Fibroblast of the aortic adventitia (primary cell): ENCODE data around the gene ANAPC5. TPM values are rescaled to one million over a fixed set of nuclear protein-coding genes. Genes with fewer than 3 reads are reported as not detected.

ENCODE experiments used
- DNase-seq: peaks from one replicate; pipeline ENCODE4 v3.0.0-alpha.2; 2010; ENCODE audit warnings: low read depth
- H3K4me3 ChIP-seq: 2 replicates; pipeline ENCODE4 v1.5.1; 2011; ENCODE audit warnings: low read depth, mild to moderate bottlenecking, control low read depth, low read length, moderate library complexity
- CTCF ChIP-seq: IDR thresholded peaks from 2 replicates; pipeline ENCODE4 v1.5.1; 2011; ENCODE audit warnings: mild to moderate bottlenecking, low read length, control low read depth, inconsistent platforms; ENCODE audit not compliant: insufficient read depth
- total RNA-seq: library from RNA; depleted of rRNA; stranded (reverse); fragments of >200 nt; gene quantifications from 2 replicates; pipeline ENCODE4 v1.2.3, GENCODE V29; 2012; ENCODE audit warnings: low replicate concordance

The ANAPC5 gene
- total RNA-seq, 1 donor, result 148 TPM

DNA sequence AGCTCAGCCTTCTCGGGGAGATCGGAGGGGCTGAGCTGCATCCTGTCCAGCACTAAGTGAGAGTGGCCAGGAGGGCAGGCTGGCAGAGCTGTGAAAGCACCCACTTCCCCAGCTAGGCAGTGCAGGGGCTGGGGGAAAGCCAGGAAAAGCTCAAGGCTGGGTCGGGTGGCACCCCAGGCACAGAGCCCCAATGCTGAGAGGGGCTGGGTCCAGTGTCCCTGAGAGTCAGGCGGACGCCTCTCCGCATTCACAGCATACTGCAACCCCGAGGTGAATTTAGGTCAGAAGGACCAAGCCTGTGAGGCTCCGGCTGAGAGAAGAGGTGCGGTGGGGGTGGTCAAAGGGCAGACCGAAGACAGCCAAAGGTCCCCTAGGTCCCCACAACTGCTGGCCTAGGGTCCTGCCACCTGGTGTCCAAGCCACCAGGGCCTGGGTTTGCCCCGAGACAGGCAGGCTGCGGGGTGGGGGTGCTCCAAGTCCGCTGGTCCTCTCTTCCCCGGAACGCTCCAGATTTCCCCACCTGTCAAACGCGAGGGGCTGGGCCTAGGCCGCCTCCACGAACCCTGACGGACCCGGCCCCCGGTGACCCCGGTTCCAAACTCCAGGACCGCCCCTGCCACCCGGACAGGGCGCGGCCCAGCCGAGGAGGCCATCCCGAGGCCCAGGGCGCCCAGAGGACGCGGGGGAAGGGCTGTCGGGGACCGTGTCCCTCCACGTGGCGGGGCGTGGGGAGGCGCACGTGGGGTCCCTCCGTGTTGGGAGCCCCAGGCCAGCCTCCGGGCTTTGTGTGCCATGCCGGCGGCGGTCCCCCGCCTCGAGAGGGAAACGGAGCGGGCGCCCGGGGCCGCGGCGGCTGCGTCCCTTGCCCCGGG is 56.2 kb downstream of the ANAPC5 start:
- peak overlapping the region; percentile 88 for H3K4me3 ChIP-seq
- no peak for DNase-seq
- no peak for TF ChIP-seq CTCF

GRCh38 chr12:121295116-121295745 is 57.0 kb downstream of the ANAPC5 start:
- H3K4me3 ChIP-seq, result peak overlapping the region; percentile 88
- DNase-seq, result no peak
- no peak for TF ChIP-seq CTCF

DNA sequence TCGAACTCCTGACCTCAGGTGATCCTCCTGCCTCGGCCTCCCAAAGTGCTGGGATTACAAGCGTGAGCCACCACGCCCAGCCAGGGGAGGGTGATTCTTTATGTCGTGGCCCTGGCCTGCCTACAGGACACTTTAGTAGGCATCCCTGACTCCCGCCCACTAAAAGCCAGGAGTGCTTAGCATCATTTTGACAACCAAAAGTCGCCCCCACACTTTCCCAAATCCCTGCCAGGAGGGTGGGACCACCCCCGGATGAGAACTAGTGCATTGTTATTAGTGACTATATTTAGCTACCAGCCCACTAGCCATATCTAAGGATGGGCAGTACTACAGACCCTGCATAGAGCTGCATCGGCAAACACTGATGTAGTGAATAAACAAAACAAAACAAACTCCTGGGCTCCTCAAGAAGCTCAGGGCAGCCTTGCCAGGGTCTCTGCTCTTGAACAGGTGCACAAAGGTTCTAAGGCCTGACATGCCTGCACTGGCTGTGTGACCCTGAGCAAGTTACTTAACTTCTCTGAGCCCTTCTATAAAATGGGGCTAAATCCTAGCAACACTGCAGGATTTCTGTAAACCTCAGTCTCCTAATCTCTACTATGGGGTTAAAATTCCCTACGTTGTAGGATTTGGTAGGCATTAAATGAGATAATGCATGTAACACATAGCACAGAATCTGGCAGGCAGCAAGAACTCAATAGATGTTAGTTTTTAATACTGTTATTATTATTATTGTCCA is 57.9 kb downstream of the ANAPC5 start:
- TF ChIP-seq CTCF, result no peak
- no peak for DNase-seq
- no peak overlapping the region for H3K4me3 ChIP-seq

GRCh38 chr12:121293603-121294002 is 58.6 kb downstream of the ANAPC5 start:
- TF ChIP-seq CTCF, result no peak
- H3K4me3 ChIP-seq, result no peak overlapping the region
- DNase-seq, result no peak

DNA sequence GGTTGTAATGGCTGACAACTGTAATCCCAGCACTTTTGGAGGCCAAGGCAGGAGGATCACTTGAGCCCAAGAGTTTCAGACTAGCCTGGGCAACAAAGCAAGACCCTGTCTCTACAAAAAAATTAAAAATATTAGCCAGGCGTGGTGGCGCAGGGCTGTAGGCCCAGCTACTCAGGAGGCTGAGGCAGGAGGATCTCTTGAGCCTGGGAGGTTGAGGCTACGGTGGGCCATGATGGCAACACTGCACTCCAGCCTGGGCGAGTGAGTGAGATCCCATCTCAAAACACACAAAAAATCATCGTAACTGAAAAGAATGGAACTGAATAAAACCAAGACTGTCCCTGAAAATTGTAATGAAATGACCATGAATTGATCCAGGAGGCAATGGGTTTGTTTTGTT is 61.8 kb downstream of the ANAPC5 start:
- TF ChIP-seq CTCF, result no peak
- no peak overlapping the region for H3K4me3 ChIP-seq
- no peak for DNase-seq

DNA sequence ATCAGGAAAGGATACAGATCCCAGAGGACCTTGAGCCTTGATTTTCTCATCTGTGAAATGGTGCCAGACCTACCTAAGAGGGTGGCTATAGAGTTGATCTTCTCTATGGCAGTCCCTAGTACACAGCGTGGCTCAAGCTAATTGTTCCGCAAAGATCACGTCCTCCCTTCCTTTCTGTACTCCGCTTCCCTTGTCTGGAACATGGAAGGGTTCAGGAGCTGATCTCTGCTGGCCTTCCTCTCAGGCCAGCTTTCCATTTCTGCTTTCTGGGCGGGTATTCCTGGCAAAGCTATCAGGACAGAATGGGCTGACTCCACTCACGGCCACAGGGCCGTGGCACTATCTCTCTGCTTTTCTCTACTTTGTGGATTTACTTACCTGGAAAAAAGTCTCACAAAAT is 62.2 kb downstream of the ANAPC5 start:
- no peak for TF ChIP-seq CTCF
- no peak for DNase-seq
- H3K4me3 ChIP-seq, result no peak overlapping the region
